DMS53 treated with DMSO at 0.1 percent for 48 hours (cell line): Measurements from ENCODE around the gene CCDC137.

Experiments
- DNase-seq: peaks from one replicate; lab custom pipeline; 2025; ENCODE audit not compliant: unreplicated experiment; lab: John Stamatoyannopoulos, UW

The CCDC137 gene

GRCh38 chr17:81682565-81683207, 16.1 kb downstream of the CCDC137 start:
- DNase-seq = no peak

- DNase-seq = no peak
These were observed 16.7 kb downstream of the CCDC137 start for GRCh38 chr17:81683208-81683583.

- peak; percentile 96 for DNase-seq
These were observed 17.3 kb downstream of the CCDC137 start, which contains the start of the genes ARL16 and HGS for GRCh38 chr17:81683584-81684441. TSS of gene ARL16 (minus strand) at chr17:81683797. CDS start at chr17:81683753, 44 bp downstream. TSS of gene HGS (plus strand) at chr17:81684011. CDS start at chr17:81684067, 56 bp downstream.

- DNase-seq = no peak
These were observed 17.9 kb downstream of the CCDC137 start for GRCh38 chr17:81684442-81684911.

- no peak for DNase-seq
These were observed 18.6 kb downstream of the CCDC137 start for GRCh38 chr17:81685108-81685507.

- no peak for DNase-seq
These were observed 20.1 kb downstream of the CCDC137 start for GRCh38 chr17:81686614-81687013.

- no peak for DNase-seq
These were observed 21.4 kb downstream of the CCDC137 start for GRCh38 chr17:81687770-81688541.

- no peak for DNase-seq
These were observed 22.1 kb downstream of the CCDC137 start for GRCh38 chr17:81688616-81689015.

GRCh38 chr17:81690066-81690465, 23.5 kb downstream of the CCDC137 start:
- no peak for DNase-seq

GRCh38 chr17:81690549-81690948, 24.0 kb downstream of the CCDC137 start:
- no peak for DNase-seq

GRCh38 chr17:81691196-81691595, 24.7 kb downstream of the CCDC137 start:
- DNase-seq = no peak

- no peak for DNase-seq
These were observed 25.1 kb downstream of the CCDC137 start for GRCh38 chr17:81691608-81692007.

- DNase-seq = no peak
These were observed 27.1 kb downstream of the CCDC137 start for GRCh38 chr17:81693509-81694210.

GRCh38 chr17:81694810-81695209, 28.3 kb downstream of the CCDC137 start:
- DNase-seq = no peak

GRCh38 chr17:81695211-81695610, 28.7 kb downstream of the CCDC137 start:
- no peak for DNase-seq

GRCh38 chr17:81695801-81696200, 29.3 kb downstream of the CCDC137 start:
- DNase-seq = no peak

GRCh38 chr17:81696218-81696941, 29.8 kb downstream of the CCDC137 start:
- DNase-seq = no peak

- no peak for DNase-seq
These were observed 30.9 kb downstream of the CCDC137 start for GRCh38 chr17:81697261-81698044.
